Mesangial cell (primary cell): ENCODE measurements around the gene ADAMTS9. TPM values are rescaled to one million over a fixed set of nuclear protein-coding genes. Genes with fewer than 3 reads are reported as not detected.

Experiments
- total RNA-seq: library from RNA; depleted of rRNA; stranded (reverse); fragments of >200 nt; gene quantifications from 2 replicates; pipeline ENCODE4 v1.2.3, GENCODE V29; 2015

ADAMTS9 gene
- total RNA-seq, result 5.4 and 20.3 TPM in 2 replicates

GRCh38 chr3:64687781-64688604, at the start of gene ADAMTS9:
Gene ADAMTS9, minus strand, starts transcription at chr3:64688000. Its CDS starts 343 bp downstream, at chr3:64687657.

